Spleen (tissue), 11 donors: ENCODE measurements around the gene LONRF2. TPM values are rescaled to one million over a fixed set of nuclear protein-coding genes. Genes with fewer than 3 reads are reported as not detected.

Experiments used
- DNase-seq: peaks from one replicate; pipeline ENCODE4 v3.0.0-alpha.2; 2020
- H3K27ac ChIP-seq, 8 donors: fragments of 200-600 bp; sonication (generic) in 7 of 8; 1 replicate in 4 of 8; 2 replicates in 4 of 8; pipeline versions ENCODE4 v1.5.0 to v1.8.0; 2016 to 2021; ENCODE audit warnings: inconsistent platforms in 4 of 8, mild to moderate bottlenecking in 4 of 8, moderate library complexity in 1 of 8
- H3K27me3 ChIP-seq, 7 donors: fragments of 200-600 bp; sonication (generic) in 6 of 7; replicated peaks in 1 of 7; 1 replicate in 4 of 7; 2 replicates in 3 of 7; pipeline versions ENCODE4 v1.5.0 to v1.8.0; 2016 to 2021; ENCODE audit warnings: inconsistent platforms in 3 of 7, mild to moderate bottlenecking in 1 of 7
- H3K36me3 ChIP-seq, 6 donors: fragments of 200-600 bp; sonication (generic) in 5 of 6; 1 replicate in 4 of 6; 2 replicates in 2 of 6; pipeline versions ENCODE4 v1.5.0 to v1.8.0; 2016 to 2021; ENCODE audit warnings: inconsistent platforms in 2 of 6
- H3K4me1 ChIP-seq, 6 donors: fragments of 200-600 bp; sonication (generic) in 5 of 6; 1 replicate in 3 of 6; 2 replicates in 3 of 6; pipeline versions ENCODE4 v1.5.0 to v1.8.0; 2016 to 2021; ENCODE audit warnings: inconsistent platforms in 3 of 6
- H3K4me3 ChIP-seq, 8 donors: fragments of 200-600 bp; sonication (generic) in 7 of 8; 1 replicate in 4 of 8; 2 replicates in 4 of 8; pipeline versions ENCODE4 v1.5.0 to v1.8.0; 2016 to 2021; ENCODE audit warnings: inconsistent platforms in 4 of 8, mild to moderate bottlenecking in 4 of 8, moderate library complexity in 2 of 8
- H3K9me3 ChIP-seq, 8 donors: fragments of 200-600 bp; sonication (generic) in 7 of 8; 1 replicate in 4 of 8; 2 replicates in 4 of 8; pipeline versions ENCODE4 v1.5.0 to v1.8.0; 2016 to 2021; ENCODE audit warnings: inconsistent platforms in 4 of 8
- CTCF ChIP-seq, 11 experiments: fragments of 200-600 bp in 7 of 11; fragments of 450-650 bp in 4 of 11; sonication (generic) in 4 of 11; IDR thresholded peaks in 8 of 11; conservative IDR thresholded peaks in 3 of 11; 1 replicate in 7 of 11; 2 replicates in 4 of 11; pipeline versions ENCODE4 v1.4.0 to v1.8.0; 2016 to 2021; ENCODE audit warnings: antibody characterized with exemption in 11 of 11, inconsistent platforms in 4 of 11, mild to moderate bottlenecking in 1 of 11
- POLR2A ChIP-seq, 3 donors: fragments of 450-650 bp; IDR thresholded peaks; one replicate each; pipeline ENCODE4 v1.5.1; 2017; ENCODE audit warnings: antibody characterized with exemption in 3 of 3, mild to moderate bottlenecking in 1 of 3
- POLR2AphosphoS5 ChIP-seq, 3 donors: sonication (generic); formaldehyde crosslinking; IDR thresholded peaks; one replicate each; pipeline ENCODE4 v1.5.1; 2017; ENCODE audit warnings: antibody characterized with exemption in 3 of 3
- WGBS, 5 donors: extraction: QIAGEN DNeasy Blood & Tissue Kit in 3 of 5; methylation state at CpG; one replicate each; pipeline versions ENCODE4 v1.1.5 to v1.1.7; 2013 to 2018; 5-methylcytosine and 5-hydroxymethylcytosine counted together
- intact Hi-C: fragments of 100-400 bp; cut with DNase I; formaldehyde crosslinking; loops from one replicate; pipeline ENCODE4 v1.15.0; 2023; ENCODE audit warnings: low total_unique reads
- polyA plus RNA-seq, 3 donors: library from polyadenylated mRNA; stranded (reverse); fragments of 200-250 nt; gene quantifications; one replicate each; pipeline ENCODE4 v1.2.1, GENCODE V29; 2013
- total RNA-seq, 7 donors: library from RNA; depleted of rRNA in 3 of 7; stranded (reverse); fragments of >200 nt in 3 of 7; fragmentation: NEBNext Ultra II Directional in 4 of 7; extraction: Animal tissue kit (Norgen Biotek cat#: 25700) in 4 of 7; gene quantifications; one replicate each; pipeline versions ENCODE4 v1.1.0 to v1.2.1, GENCODE V29; 2016 to 2021
- donor health status: healthy with polysubstance abuse.
- donor health status: DM: no; HTN: no; CAD: no; lungs with moderate emphysema.
- donor health status: DM: no; HTN: no; CAD: no.
- donor health status: Bipolar disorder and iron deficiency.
- donor health status: healthy.
- donor health status: DM: no; HTN: no; CAD: no.
- donor health status: DM: yes; HTN: yes; CAD: no.

LONRF2 gene
- total and polyA plus RNA-seq, 10 donors = 0.11 to 4.9 (median 1.9) TPM

- Histone ChIP-seq H3K4me1 (peaks cover 0 to 11% (median 0%) of the 10 kb centered on the region in 6 donors), H3K9me3 (no peaks in the 10 kb centered on the region), H3K36me3 (no peaks in the 10 kb centered on the region), H3K27me3 (no peaks in the 10 kb centered on the region), H3K27ac (no peak overlapping the region), H3K4me3 (no peak overlapping the region)
- intact Hi-C loops = no loop called here
- no peak for DNase-seq
- TF ChIP-seq POLR2AphosphoS5 (IDR thresholded peaks at IDR 0.05) (no peak), CTCF (IDR thresholded peaks at IDR 0.05 in 8 of 11, conservative IDR thresholded peaks at IDR 0.05 in 3 of 11) (no peak), POLR2A (IDR thresholded peaks at IDR 0.05) (no peak)
- WGBS, 5 donors = 82 to 97% (median 93%) methylated on average over 2 of the region's 2 CpGs
Observed at GRCh38 chr2:100256849-100257248, 65.5 kb downstream of the LONRF2 start.

GRCh38 chr2:100256416-100256815 lies 65.9 kb downstream of the LONRF2 start:
- Histone ChIP-seq H3K4me1 (peaks cover 0 to 9% (median 0%) of the 10 kb centered on the region in 6 donors), H3K4me3 (no peak overlapping the region), H3K9me3 (no peaks in the 10 kb centered on the region), H3K27ac (no peak overlapping the region), H3K27me3 (no peaks in the 10 kb centered on the region), H3K36me3 (no peaks in the 10 kb centered on the region)
- 77 to 87% (median 86%) methylated on average over 11 of the region's 11 CpGs for WGBS, 5 donors
- DNase-seq = peak; percentile 54
- no peak for TF ChIP-seq POLR2A (IDR thresholded peaks at IDR 0.05)
- intact Hi-C loops = no loop called here

- Histone ChIP-seq H3K9me3 (no peaks in the 10 kb centered on the region), H3K27ac (no peak overlapping the region), H3K36me3 (no peaks in the 10 kb centered on the region), H3K4me3 (no peak overlapping the region), H3K27me3 (no peaks in the 10 kb centered on the region), H3K4me1 (peaks cover 0 to 11% (median 0%) of the 10 kb centered on the region in 6 donors)
- TF ChIP-seq POLR2AphosphoS5 (IDR thresholded peaks at IDR 0.05) (no peak), POLR2A (IDR thresholded peaks at IDR 0.05) (no peak), CTCF (IDR thresholded peaks at IDR 0.05 in 8 of 11, conservative IDR thresholded peaks at IDR 0.05 in 3 of 11) (no peak)
- intact Hi-C loops = no loop called here
- 83 to 90% (median 87%) methylated on average over 16 of the region's 16 CpGs for WGBS, 5 donors
- DNase-seq = peak; percentile 71
Observed at GRCh38 chr2:100254646-100255210, 67.6 kb downstream of the LONRF2 start.

GRCh38 chr2:100253786-100254185 lies 68.5 kb downstream of the LONRF2 start:
- peak; percentile 49 for DNase-seq
- WGBS, 5 donors = 92 to 96% (median 93%) methylated on average over 5 of the region's 5 CpGs
- TF ChIP-seq POLR2AphosphoS5 (IDR thresholded peaks at IDR 0.05) (no peak), POLR2A (IDR thresholded peaks at IDR 0.05) (no peak), CTCF (IDR thresholded peaks at IDR 0.05 in 8 of 11, conservative IDR thresholded peaks at IDR 0.05 in 3 of 11) (no peak)
- Histone ChIP-seq H3K27ac (no peak overlapping the region), H3K36me3 (no peaks in the 10 kb centered on the region), H3K9me3 (no peaks in the 10 kb centered on the region), H3K4me1 (peaks cover 0 to 21% (median 0%) of the 10 kb centered on the region in 6 donors), H3K27me3 (no peaks in the 10 kb centered on the region), H3K4me3 (no peak overlapping the region)
- intact Hi-C loops = no loop called here
